ENCODE results near the gene SAG.

The SAG gene

DNA sequence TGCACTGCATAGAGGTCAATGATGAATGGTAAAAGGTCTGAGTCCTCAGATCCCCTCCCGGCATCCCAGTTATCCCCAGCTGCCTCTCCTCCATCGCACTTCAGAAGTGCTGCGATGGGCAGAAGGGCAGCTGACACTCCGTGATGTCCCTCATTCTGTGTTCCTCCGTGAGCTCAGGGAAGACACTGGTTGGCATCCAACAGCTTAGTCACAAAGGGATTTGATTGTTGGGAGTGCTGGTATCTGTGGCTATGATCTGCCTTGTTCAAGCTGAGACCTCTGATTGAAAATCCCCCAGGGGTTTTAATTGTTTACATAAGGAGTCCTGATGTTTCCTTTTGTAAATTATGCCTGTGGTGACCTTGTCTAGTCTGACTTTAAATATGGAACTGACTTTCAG lies 19.0 kb upstream of the SAG start:
- no peak for DNase-seq

DNA sequence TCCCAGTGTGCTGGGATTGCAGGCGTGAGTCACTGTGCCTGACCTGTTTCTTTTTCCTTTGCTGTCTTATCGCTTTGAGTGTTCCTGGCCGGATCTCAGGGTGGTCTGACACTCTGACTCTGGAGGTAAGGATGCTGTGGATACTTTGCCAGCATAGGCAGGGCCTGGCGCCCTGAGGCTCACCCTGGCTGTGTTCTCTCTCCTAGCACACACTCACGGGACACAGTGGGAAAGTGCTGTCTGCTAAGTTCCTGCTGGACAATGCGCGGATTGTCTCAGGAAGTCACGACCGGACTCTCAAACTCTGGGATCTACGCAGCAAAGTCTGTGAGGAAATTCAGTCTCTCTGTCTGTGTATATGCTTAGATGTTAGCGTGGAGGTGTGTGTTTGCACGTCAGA lies 18.0 kb upstream of the SAG start:
- DNase-seq, result no peak

DNA sequence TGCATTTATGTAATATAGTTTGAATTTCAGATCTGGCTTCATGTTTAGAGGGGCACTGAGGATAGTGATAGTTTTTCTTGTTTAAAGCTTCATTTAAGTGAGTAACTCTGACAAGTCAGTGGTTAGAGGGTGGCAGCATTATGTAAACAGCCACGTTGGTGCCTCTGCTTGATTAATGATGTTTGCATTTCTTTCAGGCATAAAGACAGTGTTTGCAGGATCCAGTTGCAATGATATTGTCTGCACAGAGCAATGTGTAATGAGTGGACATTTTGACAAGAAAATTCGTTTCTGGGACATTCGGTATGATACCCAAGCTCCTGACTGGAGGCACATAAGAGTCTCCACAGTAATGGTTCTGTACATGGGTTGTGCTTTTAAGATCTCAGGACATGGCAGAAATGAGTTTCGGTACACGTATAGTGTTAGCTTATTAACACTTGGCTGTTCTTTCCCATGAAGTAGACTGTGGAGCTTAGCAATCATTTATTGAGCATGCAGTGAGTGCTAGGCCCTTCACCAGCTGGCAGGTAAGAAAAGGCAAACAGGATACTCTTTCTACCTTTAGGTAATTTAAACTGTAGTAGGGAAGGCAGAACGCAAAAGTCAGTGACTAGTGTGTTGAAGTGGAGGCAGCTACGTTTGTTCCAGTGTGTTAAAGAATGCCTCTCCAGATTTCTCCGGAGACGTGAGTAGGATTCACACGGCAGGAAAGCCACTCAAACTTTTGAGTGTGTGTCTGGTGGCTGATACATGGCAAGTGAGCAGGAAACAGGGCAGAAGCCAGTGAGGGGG lies 17.4 kb upstream of the SAG start:
- DNase-seq, result no peak

DNA sequence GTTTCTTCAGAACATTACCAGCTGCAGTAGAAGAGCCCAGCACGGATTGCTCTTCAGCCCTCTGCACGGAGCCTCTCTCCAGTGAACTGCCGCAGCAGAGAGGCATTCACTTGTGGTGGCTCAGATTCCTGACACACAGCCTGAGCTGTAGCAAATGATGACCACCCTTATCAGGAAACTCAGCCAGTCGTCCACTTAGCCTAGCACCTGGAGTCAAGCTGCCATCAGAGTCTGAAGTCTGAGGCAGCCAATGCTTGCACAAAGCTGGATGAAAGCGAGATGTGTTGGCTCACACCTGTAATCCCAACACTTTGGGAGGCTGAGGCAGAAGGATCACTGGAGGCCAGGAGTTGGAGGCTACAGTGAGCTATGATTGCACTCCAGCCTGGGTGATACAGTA lies 11.7 kb upstream of the SAG start:
- no peak for DNase-seq

DNA sequence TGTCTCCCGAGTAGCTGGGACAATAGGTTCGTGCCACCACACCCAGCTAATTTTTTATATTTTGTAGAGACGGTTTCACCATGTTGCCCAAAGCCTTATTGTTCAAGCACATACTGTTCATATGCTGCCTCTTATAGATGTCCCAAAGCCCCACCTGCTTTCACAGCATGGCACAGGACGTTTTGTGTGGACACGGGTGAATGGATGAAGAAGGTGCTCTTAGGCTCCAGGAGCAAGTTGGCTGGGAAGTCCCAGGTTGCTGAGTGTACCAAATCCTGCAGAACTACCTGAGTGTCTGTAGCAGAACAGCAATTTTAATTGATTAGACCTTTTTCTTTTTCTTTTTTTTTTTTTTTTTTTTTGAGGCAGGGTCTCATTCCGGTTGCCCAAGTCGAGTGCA lies 10.5 kb upstream of the SAG start:
- no peak for DNase-seq

DNA sequence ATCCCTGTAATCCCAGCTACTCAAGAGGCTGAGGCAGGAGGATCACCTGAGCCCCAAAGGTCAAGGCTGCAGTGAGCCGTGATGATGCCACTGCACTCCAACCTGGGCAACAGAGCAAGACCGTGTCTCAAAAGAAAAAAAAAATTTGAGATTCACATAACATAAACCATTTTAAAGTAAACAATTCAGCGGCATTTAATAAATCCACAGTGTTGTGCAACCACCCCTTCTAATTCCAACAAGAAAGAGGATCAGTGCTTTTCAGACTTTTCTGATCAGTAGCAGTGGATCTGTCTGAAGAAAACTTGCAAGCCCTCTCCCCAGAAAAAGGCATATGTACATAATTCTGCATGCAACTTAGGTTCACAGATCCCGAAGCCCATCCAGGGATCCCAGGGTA lies 7.2 kb upstream of the SAG start:
- DNase-seq, result no peak

DNA sequence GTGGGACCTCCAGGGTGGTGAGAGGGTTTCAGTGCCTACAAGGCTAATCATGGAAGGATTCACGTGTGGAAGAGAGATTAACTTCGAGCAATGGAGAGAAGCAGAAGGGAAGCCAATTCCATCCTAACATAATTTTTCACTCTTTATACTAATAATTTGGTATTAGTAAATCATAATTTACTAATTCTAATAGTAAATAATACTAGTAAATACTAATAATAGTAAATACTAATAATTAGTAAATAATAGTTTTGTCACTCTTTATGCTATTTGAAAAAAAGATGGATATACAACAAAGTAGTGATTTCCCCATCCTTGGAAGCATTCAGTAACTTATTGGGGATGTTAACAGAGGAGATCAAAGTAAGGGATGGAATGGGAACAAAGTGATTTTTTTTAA lies 6.4 kb upstream of the SAG start:
- no peak for DNase-seq

DNA sequence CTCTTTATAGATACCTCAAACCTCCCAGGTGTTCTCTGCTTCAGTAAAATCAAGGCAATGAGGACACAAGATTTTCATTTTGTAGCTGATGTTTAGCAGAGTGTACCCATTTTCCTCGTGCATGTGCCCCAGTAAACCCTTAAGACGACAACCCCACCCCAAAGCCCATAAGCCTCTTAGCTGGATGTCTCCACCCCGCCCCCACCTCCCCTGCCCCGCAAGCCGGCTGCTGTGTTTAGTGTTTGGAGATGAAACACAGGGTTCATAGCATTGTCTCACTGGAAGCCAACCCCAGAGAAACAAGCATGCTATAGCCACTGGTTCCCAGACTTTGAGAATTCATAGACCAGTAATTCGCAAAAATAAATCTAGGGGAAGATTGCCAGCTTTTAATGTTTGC lies 5.8 kb upstream of the SAG start:
- no peak for DNase-seq

DNA sequence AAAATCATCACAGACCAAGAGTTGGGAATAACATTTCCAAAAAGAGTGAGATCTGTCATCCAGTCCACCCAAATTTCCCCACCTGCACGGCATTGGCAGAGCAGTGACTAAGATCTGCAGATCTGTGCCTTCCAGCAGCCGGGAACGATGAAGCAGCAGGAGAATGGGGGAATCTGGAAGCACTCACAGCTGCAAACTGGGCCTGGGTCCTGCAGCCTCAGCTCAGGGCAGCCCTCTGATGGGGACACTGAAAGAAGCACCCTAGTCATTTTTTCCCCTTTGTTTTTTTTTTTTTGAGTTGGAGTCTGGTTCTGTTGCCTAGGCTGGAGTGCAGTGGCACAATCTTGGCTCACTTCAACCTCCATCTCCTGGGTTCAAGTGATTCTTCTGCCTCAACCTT lies 4.4 kb upstream of the SAG start:
- DNase-seq, result no peak

DNA sequence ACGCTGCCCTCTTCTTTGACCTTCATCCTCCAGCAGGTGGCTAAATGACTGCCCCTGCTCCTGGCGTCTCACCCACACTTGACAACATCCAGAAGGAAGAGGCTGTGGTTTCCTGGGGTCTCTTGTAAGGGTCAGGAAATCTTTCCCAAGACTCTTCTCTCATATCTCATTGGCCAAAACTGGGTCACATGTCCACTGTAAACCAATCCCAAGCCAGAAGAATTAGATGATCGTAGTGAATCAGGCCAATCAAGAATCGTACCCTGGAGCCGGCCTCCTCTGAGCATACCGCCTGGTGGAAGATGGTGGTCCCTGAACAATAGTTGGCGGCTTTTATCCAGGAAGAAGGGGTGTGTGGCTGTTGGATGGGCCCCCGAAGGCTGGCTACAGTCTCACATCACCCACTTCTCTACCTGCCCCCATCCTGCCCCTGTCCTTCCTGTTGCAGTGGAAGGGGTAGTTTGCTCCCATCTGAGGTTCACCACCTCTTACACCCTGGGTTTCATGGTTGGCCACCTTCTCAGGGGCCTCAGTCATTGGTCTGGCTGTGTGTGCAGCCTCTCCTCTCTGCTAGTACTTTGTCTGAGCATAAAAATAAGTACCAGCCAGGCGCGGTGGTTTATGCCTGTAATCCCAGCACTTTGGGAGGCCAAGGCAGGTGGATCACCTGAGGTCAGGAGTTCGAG lies 3.8 kb downstream of the SAG start:
- DNase-seq, result no peak

DNA sequence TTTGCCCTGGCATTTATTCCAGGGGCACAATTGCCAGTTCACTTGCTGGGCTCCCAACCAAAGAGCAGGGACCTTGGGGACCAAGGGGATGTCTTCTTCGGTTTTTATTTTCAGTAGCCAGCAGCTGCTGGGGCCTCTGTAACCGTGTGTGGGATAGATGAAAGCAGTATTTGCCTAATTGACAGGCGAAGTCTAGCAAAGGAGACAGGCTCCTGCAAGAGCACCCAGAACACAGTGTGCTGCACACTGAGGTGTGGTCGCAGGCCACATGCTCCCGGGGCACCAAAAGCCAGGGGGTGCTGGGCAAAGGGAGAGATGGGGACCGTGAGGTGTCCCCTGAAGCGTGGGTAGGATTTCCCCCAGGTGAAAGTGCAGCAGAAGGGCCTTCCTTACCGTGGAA lies 5.3 kb downstream of the SAG start:
- DNase-seq, result no peak

DNA sequence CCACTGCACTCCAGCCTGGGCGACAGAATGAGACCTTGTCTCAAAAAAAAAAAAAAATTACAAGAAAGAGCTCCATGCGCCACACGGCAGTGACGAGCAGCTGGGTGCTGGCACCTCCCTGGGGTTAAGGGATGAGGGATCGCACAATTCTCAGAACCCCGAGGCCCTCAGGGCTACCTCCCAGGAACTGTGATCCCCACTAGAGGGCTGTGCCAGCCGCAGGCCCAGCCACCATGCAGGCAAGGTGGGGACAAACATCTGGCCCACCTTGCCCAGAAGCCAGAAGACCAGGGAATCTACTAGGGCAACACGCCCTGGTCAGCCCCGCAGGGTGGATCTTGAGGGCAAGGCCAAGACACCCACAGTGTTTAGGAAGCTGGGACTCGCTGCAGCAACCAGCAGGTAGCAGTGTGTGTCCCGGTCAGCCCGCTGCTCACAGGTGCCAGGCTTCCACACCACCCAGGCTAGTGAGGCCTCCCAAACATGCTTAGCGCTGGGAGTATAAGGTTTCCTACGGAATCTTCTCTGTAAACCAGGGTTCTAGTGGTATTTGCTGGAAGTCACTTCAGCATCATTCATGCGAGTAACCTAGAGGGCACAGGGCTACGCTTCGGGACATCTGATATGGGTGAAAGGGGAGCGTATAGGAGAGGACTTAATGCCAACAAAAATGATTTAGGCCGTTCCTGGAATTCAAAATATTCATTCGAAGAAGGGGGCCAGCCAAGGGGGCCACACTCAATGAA lies 6.7 kb downstream of the SAG start:
- DNase-seq, result peak; percentile 6

DNA sequence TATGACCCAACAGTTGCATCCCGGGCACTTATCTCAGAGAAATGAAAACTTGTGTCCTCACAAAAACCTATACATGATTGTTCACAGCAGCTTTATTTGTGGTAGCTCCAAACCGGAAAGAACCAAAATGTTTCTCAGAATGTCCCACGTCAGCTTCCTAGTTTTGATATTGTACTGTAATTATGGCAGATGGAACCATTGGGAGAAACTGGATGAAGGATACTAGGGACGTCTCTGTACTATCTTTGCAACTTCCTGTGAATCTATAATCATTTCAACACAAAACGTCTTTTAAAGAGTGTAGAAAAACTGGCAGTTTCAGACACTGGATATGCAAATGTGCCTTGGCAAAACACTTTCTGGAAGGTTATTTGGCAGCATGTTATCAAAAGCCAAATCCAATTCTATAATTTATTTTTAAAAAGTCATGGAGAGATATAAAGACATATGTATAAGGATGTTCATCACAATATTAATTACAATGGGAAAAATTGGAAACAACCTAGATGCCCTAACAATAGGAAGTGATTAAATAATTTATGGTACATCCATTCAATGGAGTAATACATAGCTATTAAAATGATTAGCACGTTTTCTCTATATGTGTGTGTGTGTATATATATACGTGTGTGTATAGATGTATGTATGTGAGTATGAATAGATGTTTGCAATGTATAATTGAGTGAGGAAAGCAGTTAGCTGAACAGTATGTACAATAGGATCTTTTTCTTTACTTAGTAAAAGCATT lies 9.8 kb downstream of the SAG start:
- DNase-seq, result no peak

DNA sequence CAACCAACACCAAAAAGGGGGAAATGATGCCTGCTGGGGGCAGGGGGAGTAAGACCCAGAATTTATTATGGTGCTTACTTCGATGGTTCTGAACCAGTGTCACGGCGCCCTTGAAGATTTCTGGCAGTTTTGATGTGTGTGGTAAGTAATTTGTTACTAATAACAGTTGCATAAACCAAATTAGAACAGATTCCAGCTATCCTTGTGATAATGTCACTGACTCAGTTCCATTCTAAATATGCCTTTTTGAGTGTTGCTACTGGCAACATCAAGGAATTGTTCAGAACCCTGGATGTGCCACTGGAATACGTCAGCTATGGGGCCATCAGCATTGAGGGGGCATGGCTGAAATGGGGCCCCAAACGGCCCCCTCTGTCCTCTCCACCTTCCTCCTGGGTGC lies 11.6 kb downstream of the SAG start:
- no peak for DNase-seq

DNA sequence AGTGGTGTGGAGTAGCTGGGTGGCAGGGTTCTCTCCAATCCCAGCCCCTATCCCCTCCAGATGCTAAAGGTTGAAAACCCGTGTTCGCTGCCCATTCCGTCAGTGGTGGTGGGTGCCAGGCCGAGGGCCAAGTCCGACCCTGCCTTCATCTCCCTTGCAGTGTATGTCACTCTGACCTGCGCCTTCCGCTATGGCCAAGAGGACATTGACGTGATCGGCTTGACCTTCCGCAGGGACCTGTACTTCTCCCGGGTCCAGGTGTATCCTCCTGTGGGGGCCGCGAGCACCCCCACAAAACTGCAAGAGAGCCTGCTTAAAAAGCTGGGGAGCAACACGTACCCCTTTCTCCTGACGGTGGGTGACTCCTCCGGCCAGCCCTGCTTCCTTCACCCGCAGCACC lies 12.9 kb downstream of the SAG start:
- DNase-seq, result no peak

DNA sequence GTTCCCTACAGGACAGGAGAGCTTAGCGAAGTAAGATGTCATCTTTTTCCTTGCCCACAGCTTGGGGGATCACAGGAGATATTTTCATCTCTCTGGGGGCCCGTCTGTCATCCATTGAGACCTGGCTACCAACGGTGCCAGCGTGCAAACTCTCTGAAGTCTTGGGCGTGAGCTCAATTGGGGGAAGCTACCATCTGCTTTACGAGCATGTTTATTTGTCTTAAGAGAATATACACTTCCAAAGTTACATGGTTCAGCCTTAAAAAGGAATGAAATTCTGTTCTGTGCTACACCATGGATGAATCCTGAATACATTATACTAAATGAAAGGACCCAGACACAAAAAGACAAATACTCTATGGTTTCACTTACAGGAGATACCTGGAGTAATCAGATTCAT lies 13.6 kb downstream of the SAG start:
- no peak for DNase-seq

DNA sequence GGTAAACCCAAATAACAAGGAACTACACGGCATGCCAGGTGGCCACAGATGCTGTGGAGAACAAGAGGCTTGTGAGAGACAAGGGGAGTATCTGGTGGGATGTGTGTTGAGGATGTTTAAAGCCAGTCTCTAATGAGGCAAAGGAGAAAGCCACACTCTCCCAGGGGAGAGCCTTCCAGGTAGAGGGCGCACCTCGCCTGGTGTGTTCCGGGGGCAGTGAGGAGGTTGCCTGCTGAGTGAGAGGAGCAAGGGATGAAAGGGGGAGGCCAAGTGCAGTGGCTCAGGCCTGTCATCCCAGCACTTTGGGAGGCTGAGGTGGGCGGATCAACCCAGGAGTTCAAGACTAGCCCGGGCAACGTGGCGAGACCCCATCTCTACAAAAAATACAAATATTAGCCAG lies 16.2 kb downstream of the SAG start:
- no peak for DNase-seq

DNA sequence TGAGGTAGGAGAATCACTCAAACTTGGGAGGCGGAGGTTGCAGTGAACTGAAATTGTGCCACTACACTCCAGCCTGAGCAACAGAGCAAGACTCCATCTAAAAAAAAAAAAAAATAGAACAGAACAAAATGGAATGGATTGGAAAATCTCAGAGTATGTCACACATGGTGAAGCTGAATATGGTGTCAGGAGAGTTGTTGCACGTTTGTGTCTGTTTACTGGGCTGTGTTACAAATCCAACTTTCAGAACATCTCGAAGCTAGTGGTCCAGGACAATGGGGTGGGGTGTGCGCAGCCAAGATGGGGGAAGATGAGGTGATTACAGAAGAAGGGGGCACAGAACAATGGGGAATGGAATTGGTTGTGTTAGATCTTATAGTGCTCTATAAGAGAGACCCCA lies 17.6 kb downstream of the SAG start:
- no peak for DNase-seq

DNA sequence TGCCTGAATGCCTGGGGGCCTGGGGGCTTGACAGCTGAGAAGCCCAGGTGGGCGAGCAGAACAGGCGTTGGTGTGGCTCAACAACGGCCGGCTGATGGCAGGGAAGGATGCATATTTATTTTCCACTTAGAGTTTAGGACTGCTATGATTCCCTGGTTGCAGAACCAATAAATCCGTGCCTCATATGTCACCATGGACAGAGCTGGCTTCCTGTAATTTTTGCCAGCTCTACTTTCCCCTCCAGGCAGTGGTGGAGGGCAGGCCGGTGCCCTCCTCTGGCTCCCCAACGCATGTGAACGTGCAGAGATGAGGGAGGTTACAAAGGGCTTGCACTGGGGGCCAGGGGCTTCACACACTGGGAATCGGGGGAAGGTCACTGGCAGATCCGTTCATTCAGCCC lies 18.2 kb downstream of the SAG start:
- no peak for DNase-seq

DNA sequence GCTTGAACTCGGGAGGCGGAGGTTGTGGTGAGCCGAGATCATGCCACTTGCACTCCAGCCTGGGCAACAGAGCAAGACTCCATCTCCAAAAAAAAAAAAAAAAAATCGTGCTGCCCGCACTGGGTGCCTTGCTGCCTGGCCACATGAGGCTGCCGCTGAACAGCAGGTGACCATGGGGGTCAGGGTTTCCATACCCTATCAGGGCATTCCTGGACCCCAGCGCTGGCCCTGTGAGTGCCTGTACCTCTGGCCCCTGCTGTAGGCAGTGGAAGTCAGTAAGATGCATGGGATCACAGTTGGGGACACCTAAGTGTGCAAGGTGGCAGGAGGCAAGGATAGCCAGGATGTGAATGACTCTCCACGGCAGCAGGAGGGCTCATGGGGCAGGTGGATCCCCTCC lies 18.9 kb downstream of the SAG start:
- no peak for DNase-seq

DNA sequence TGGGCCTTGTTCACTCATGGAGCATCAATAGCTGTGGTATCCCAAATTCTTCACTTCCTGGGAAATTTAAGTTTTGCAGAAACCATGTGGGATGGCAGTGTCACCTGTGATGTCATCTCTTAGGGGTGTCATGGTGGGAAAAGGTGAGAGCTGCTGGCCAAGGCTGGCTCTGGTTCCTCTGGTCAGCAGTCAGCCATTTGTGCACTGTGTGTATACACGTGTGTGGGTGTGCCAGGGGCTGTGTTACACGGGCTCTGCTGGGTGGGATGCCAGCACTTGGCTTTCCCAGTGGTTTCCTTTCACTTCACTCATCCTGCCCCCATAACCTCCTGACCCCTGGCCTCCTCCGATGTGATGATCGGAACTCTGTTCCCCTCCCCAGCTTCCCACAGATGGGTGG lies 21.3 kb downstream of the SAG start:
- no peak for DNase-seq

DNA sequence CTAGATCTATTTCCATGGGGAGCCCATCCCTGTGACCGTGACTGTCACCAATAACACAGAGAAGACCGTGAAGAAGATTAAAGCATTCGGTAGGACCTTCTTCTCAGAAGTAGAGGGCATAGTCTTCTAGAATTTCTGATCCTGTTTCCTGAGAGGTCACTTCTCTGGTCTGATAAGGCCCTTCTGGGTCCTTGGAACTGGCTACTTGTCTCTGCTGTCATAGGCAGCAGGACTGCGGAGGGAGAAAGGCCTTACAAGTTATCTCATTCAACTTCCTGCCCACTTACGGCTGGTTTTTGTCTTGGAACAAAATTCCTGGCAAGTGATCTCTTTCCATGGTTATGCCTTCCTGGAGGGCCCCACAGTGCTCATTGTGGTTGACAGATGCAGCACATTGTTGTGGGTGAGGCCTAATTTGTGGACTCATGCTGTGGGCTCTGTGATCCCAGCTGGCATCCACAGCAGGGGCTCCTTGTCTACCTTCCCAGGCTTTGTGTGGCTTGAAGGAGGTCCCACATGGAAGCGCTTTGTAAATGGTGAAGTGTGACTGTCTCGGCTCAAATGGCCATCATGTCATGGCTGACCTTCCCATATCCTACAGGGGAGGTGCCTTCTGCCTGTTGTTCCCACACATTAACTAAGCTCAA lies 22.0 kb downstream of the SAG start:
- DNase-seq, result no peak

Data from right kidney (tissue), 1 donor.